GM13977 (cell line): Measurements from ENCODE around the gene DUSP28.

Experiments used
- DNase-seq: peaks from one replicate; pipeline ENCODE4 v3.0.0; 2012; ENCODE audit warnings: low spot score
- CTCF ChIP-seq: IDR thresholded peaks from 2 replicates; pipeline ENCODE4 v1.5.1; 2012; ENCODE audit warnings: mild to moderate bottlenecking, control low read depth; ENCODE audit not compliant: insufficient read depth; ENCODE audit errors: extremely low read depth, missing control alignments
- in situ Hi-C: fragments of 300-500 bp; cut with MboI; formaldehyde crosslinking; loops from one replicate; pipeline ENCODE4 v1.12.0; 2022; ENCODE audit warnings: low sequenced_read_pairs, low pct_unique_long_range_greater_than_20kb, mixed read lengths, inconsistent platforms; ENCODE audit not compliant: unreplicated experiment

DUSP28 gene

GRCh38 chr2:240513549-240514287 lies 46.4 kb upstream of the DUSP28 start:
- peak; percentile 97 for TF ChIP-seq CTCF
- peak; percentile 97 for DNase-seq
- in situ Hi-C loops, result loop anchor here (25.0 kb wide), 1 partner anchor 324 kb away; no protein-coding TSS in a partner anchor

GRCh38 chr2:240514631-240515030 lies 45.5 kb upstream of the DUSP28 start:
- DNase-seq, result no peak
- in situ Hi-C loops, result loop anchor here (25.0 kb wide), 1 partner anchor 323 kb away; no protein-coding TSS in a partner anchor
- TF ChIP-seq CTCF, result no peak

DNA sequence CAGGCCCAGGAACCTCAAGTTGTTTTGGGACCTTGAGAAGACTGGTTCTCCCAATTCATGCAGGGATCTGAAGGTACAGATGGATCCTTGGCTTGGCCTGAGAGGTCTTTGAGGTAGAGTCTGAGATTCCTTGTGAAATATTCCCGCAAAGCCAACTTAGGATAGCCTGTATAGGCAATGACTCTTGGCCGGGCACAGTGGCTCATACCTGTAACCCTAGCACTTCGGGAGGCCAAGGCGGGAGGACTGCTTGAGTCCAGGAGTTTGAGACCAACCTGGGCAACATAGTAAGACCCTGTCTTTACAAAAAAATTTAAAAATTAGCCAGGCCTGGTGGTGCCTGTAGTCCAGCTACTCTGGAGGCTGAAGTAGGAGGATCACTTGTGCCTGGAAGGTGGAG lies 42.8 kb upstream of the DUSP28 start:
- no peak for DNase-seq
- in situ Hi-C loops, result loop anchor here (25.0 kb wide), 1 partner anchor 320 kb away; no protein-coding TSS in a partner anchor
- TF ChIP-seq CTCF, result no peak

DNA sequence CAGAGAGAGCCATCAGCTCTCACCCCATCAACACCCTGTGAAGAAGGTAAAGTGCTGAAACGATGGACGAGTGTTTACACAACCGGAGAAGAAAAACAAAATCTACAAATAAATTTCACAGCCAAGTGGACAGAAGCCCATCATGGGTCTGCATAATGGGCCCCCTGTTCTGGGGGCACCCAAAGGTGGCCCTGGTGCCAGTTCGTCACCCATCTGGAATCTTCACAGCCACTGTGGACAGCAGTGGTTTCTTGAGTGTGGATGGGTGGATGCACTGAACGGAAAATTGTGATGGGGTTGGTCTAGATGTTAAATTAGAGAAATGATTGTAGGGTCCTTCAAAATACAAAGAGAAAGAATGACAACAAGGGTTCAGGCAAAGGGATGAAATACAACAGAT lies 41.2 kb upstream of the DUSP28 start:
- in situ Hi-C loops, result loop anchor here (25.0 kb wide), 1 partner anchor 318 kb away; no protein-coding TSS in a partner anchor
- TF ChIP-seq CTCF, result no peak
- no peak for DNase-seq

- in situ Hi-C loops, result loop anchor here (25.0 kb wide), 1 partner anchor 318 kb away; no protein-coding TSS in a partner anchor
- TF ChIP-seq CTCF, result no peak
- DNase-seq, result no peak
These were observed 40.6 kb upstream of the DUSP28 start for GRCh38 chr2:240519396-240520129.

- DNase-seq, result no peak
- no peak for TF ChIP-seq CTCF
- in situ Hi-C loops, result loop anchor here (25.0 kb wide), 1 partner anchor 317 kb away; no protein-coding TSS in a partner anchor
These were observed 39.8 kb upstream of the DUSP28 start for GRCh38 chr2:240520130-240520973.
